Measurements from ENCODE around the gene WNK3. TPM values are rescaled to one million over a fixed set of nuclear protein-coding genes. Genes with fewer than 3 reads are reported as not detected.
A peak's percentile ranks its signal among the peaks of the same experiment; 100 is the strongest.

Gene WNK3
- total RNA-seq, 4 donors from 2014 or later = 0.29 to 1.5 (median 0.57) TPM

- Histone ChIP-seq H3K27me3 (no peaks in the 10 kb centered on the region), H3K36me3 (no peaks in the 10 kb centered on the region), H3K4me1 (peaks cover 0 to 54% (median 15%) of the 10 kb centered on the region in 3 donors), H3K9me3 (no peaks in the 10 kb centered on the region), H3K27ac (peak overlapping the region; percentile 87 to 95 (median 91)), H3K4me3 (peak overlapping the region; percentile 57 to 86 (median 73))
- DNase-seq = no peak
- intact Hi-C loops (cut with DNase I) = no loop called here
- 2 to 45% methylated on average over 7 to 17 of the region's 36 CpGs for WGBS, 2 donors
- TF ChIP-seq POLR2A (IDR thresholded peaks at IDR 0.05) (peak in 1 of 4 donors; percentile 43), CTCF (IDR thresholded peaks at IDR 0.05) (no peak)
Observed at GRCh38 chrX:54182194-54182863, 175.5 kb downstream of the WNK3 start.

GRCh38 chrX:54181202-54181953, 176.5 kb downstream of the WNK3 start:
- Histone ChIP-seq H3K27ac (peak overlapping the region; percentile 87 to 95 (median 91)), H3K9me3 (no peaks in the 10 kb centered on the region), H3K4me1 (peaks cover 0 to 62% (median 15%) of the 10 kb centered on the region in 3 donors), H3K27me3 (no peaks in the 10 kb centered on the region), H3K4me3 (peak overlapping the region; percentile 57 to 86 (median 73)), H3K36me3 (no peaks in the 10 kb centered on the region)
- TF ChIP-seq CTCF (IDR thresholded peaks at IDR 0.05) (no peak), POLR2A (IDR thresholded peaks at IDR 0.05) (no peak)
- intact Hi-C loops (cut with DNase I) = no loop called here
- WGBS, 2 donors = 19 to 49% methylated on average over 4 of the region's 4 CpGs
- no peak for DNase-seq

GRCh38 chrX:54180403-54180802, 177.4 kb downstream of the WNK3 start:
- intact Hi-C loops (cut with DNase I) = no loop called here
- H3K36me3 ChIP-seq = no peaks in the 10 kb centered on the region
- DNase-seq = no peak
- H3K4me3 ChIP-seq = peak overlapping the region in 2 of 4 donors; percentile 29 to 80
- peaks cover 0 to 62% (median 15%) of the 10 kb centered on the region in 3 donors for H3K4me1 ChIP-seq
- H3K27me3 ChIP-seq = no peaks in the 10 kb centered on the region
- 36 to 38% methylated on average over 3 to 4 of the region's 4 CpGs for WGBS, 2 donors
- H3K9me3 ChIP-seq = no peaks in the 10 kb centered on the region
- no peak for TF ChIP-seq CTCF (IDR thresholded peaks at IDR 0.05)
- no peak for TF ChIP-seq POLR2A (IDR thresholded peaks at IDR 0.05)
- H3K27ac ChIP-seq = peak overlapping the region in 2 of 4 donors; percentile 87 to 92

GRCh38 chrX:54178100-54178940, 179.5 kb downstream of the WNK3 start:
- intact Hi-C loops (cut with DNase I) = no loop called here
- no peaks in the 10 kb centered on the region for H3K9me3 ChIP-seq
- H3K27me3 ChIP-seq = no peaks in the 10 kb centered on the region
- H3K4me1 ChIP-seq = peaks cover 0 to 57% (median 15%) of the 10 kb centered on the region in 3 donors
- peak overlapping the region; percentile 7 to 73 (median 42) for H3K27ac ChIP-seq
- no peak for TF ChIP-seq CTCF (IDR thresholded peaks at IDR 0.05)
- TF ChIP-seq POLR2A (IDR thresholded peaks at IDR 0.05) = no peak
- no peaks in the 10 kb centered on the region for H3K36me3 ChIP-seq
- 33 to 35% methylated on average over 5 of the region's 5 CpGs for WGBS, 2 donors
- DNase-seq = no peak
- no peak overlapping the region for H3K4me3 ChIP-seq

Measured in esophagus squamous epithelium (tissue), 5 donors.